ENCODE data around the gene PUS7.
"Not testable (repeated sequence)": the region's sequence is repeated elsewhere in the genome, so short reads cannot be mapped to it uniquely, and the experiment has no call there.

Gene PUS7

GRCh38 chr7:105493923-105494315 lies 28.2 kb downstream of the PUS7 start:
- DNase-seq = no peak

- DNase-seq = no peak
Measured at GRCh38 chr7:105493196-105493922, 28.7 kb downstream of the PUS7 start.

GRCh38 chr7:105489409-105489808 lies 32.7 kb downstream of the PUS7 start:
- DNase-seq = no peak

GRCh38 chr7:105487579-105488571 lies 34.2 kb downstream of the PUS7 start:
- DNase-seq = no peak

GRCh38 chr7:105480931-105481330 lies 41.1 kb downstream of the PUS7 start:
- DNase-seq = no peak

GRCh38 chr7:105478606-105479005 lies 43.5 kb downstream of the PUS7 start:
- no peak for DNase-seq

- DNase-seq = no peak
Measured at GRCh38 chr7:105477908-105478307, 44.2 kb downstream of the PUS7 start.

- no peak for DNase-seq
Measured at GRCh38 chr7:105474045-105474444, 48.0 kb downstream of the PUS7 start.

- DNase-seq = no peak
Measured at GRCh38 chr7:105473163-105473562, 48.9 kb downstream of the PUS7 start.

- no peak for DNase-seq
Measured at GRCh38 chr7:105470846-105471245, 51.2 kb downstream of the PUS7 start.

- DNase-seq = no peak
Measured at GRCh38 chr7:105470090-105470489, 52.0 kb downstream of the PUS7 start.

- no peak for DNase-seq
Measured at GRCh38 chr7:105462765-105463420, 59.2 kb downstream of the PUS7 start.

GRCh38 chr7:105461518-105461917 lies 60.6 kb downstream of the PUS7 start:
- no peak for DNase-seq

GRCh38 chr7:105457619-105458225 lies 64.3 kb downstream of the PUS7 start:
- no peak for DNase-seq

GRCh38 chr7:105454921-105455320 lies 67.2 kb downstream of the PUS7 start:
- no peak for DNase-seq

GRCh38 chr7:105454095-105454747 lies 67.8 kb downstream of the PUS7 start:
- no peak for DNase-seq

GRCh38 chr7:105452085-105452484 lies 70.0 kb downstream of the PUS7 start:
- DNase-seq = no peak

GRCh38 chr7:105450870-105451269 lies 71.2 kb downstream of the PUS7 start:
- not testable (repeated sequence) for DNase-seq

- no peak for DNase-seq
Measured at GRCh38 chr7:105450177-105450861, 71.8 kb downstream of the PUS7 start.

GRCh38 chr7:105448181-105448580 lies 73.9 kb downstream of the PUS7 start:
- DNase-seq = no peak

- DNase-seq = no peak
Measured at GRCh38 chr7:105444342-105444987, 77.6 kb downstream of the PUS7 start.
